H9 (cell line): Measurements from ENCODE around the gene GPATCH3. TPM values are rescaled to one million over a fixed set of nuclear protein-coding genes. Genes with fewer than 3 reads are reported as not detected.

Experiments
- DNase-seq: peaks from one replicate; pipeline ENCODE4 v3.0.0-alpha.2; 2017
- H2AFZ ChIP-seq: one replicate; pipeline ENCODE4 v1.6.1; 2013; ENCODE audit warnings: mild to moderate bottlenecking, low read length, control low read depth, moderate library complexity
- H2AK5ac ChIP-seq: 2 replicates; pipeline ENCODE4 v1.6.1; 2013; ENCODE audit warnings: low read length, control low read depth, mixed read lengths; ENCODE audit not compliant: insufficient read length
- H2BK120ac ChIP-seq: one replicate; pipeline ENCODE4 v1.6.1; 2013; ENCODE audit warnings: low read depth, mild to moderate bottlenecking, low read length, control low read depth, inconsistent platforms; ENCODE audit not compliant: poor library complexity, severe bottlenecking
- H2BK12ac ChIP-seq: 2 replicates; pipeline ENCODE4 v1.6.1; 2013; ENCODE audit warnings: low read length, control low read depth, mixed read lengths, low read depth; ENCODE audit not compliant: insufficient read length
- H2BK15ac ChIP-seq: 2 replicates; pipeline ENCODE4 v1.6.1; 2013; ENCODE audit warnings: low read depth, low read length, control low read depth
- H2BK20ac ChIP-seq: one replicate; pipeline ENCODE4 v1.6.1; 2013; ENCODE audit warnings: low read depth, mild to moderate bottlenecking, low read length, control low read depth, inconsistent platforms; ENCODE audit not compliant: poor library complexity, severe bottlenecking
- H2BK5ac ChIP-seq: 2 replicates; pipeline ENCODE4 v1.6.1; 2013; ENCODE audit warnings: low read length, control low read depth, mixed read lengths; ENCODE audit not compliant: insufficient read length
- H3K14ac ChIP-seq: 2 replicates; pipeline ENCODE4 v1.6.1; 2013; ENCODE audit warnings: low read length, control low read depth; ENCODE audit not compliant: insufficient read depth
- H3K18ac ChIP-seq: 2 replicates; pipeline ENCODE4 v1.6.1; 2013; ENCODE audit warnings: low read depth, mild to moderate bottlenecking, mixed read lengths, low read length, control low read depth; ENCODE audit not compliant: insufficient read length
- H3K23ac ChIP-seq: 2 replicates; pipeline ENCODE4 v1.6.1; 2013; ENCODE audit warnings: low read length, control low read depth, mixed read lengths, low read depth; ENCODE audit not compliant: insufficient read length
- H3K23me2 ChIP-seq: 2 replicates; pipeline ENCODE4 v1.6.1; 2013; ENCODE audit warnings: low read depth, mild to moderate bottlenecking, mixed read lengths, low read length, control low read depth; ENCODE audit not compliant: insufficient read length, poor library complexity, severe bottlenecking
- H3K27ac ChIP-seq: 2 replicates; pipeline ENCODE4 v1.5.1; 2013; ENCODE audit warnings: low read length, control low read depth, mixed read lengths, low read depth; ENCODE audit not compliant: insufficient read length
- H3K27me3 ChIP-seq: 2 replicates; pipeline ENCODE4 v1.6.1; 2013; ENCODE audit warnings: low read length, control low read depth, inconsistent platforms; ENCODE audit not compliant: insufficient read depth
- H3K4ac ChIP-seq: 2 replicates; pipeline ENCODE4 v1.6.1; 2013; ENCODE audit warnings: low read depth, mild to moderate bottlenecking, control low read depth, inconsistent platforms, low read length, moderate library complexity
- H3K4me1 ChIP-seq: 2 replicates; pipeline ENCODE4 v1.6.1; 2013; ENCODE audit warnings: low read length, control low read depth, inconsistent platforms; ENCODE audit not compliant: insufficient read depth
- H3K4me2 ChIP-seq: 2 replicates; pipeline ENCODE4 v1.6.1; 2013; ENCODE audit warnings: low read length, control low read depth, mixed read lengths; ENCODE audit not compliant: insufficient read length, insufficient read depth
- H3K56ac ChIP-seq: 2 replicates; pipeline ENCODE4 v1.6.1; 2013; ENCODE audit warnings: low read depth, mild to moderate bottlenecking, mixed read lengths, low read length, control low read depth; ENCODE audit not compliant: insufficient read length
- H3K79me1 ChIP-seq: 2 replicates; pipeline ENCODE4 v1.6.1; 2013; ENCODE audit warnings: low read depth, mild to moderate bottlenecking, moderate library complexity, low read length, control low read depth, inconsistent platforms; ENCODE audit not compliant: insufficient read depth, poor library complexity, severe bottlenecking
- H3K79me2 ChIP-seq: 2 replicates; pipeline ENCODE4 v1.6.1; 2013; ENCODE audit warnings: low read length, control low read depth, inconsistent platforms; ENCODE audit not compliant: insufficient read depth
- H3K9ac ChIP-seq: 2 replicates; pipeline ENCODE4 v1.6.1; 2013; ENCODE audit warnings: low read length, control low read depth, mixed read lengths; ENCODE audit not compliant: insufficient read length; ENCODE audit errors: extremely low read depth
- H3K9me3 ChIP-seq: one replicate; pipeline ENCODE4 v1.6.1; 2013; ENCODE audit warnings: low read depth, low read length, inconsistent platforms; ENCODE audit not compliant: control insufficient read depth
- H3T11ph ChIP-seq: one replicate; pipeline ENCODE4 v1.6.1; 2013; ENCODE audit warnings: mild to moderate bottlenecking, low read length, control low read depth, inconsistent platforms
- H4K20me1 ChIP-seq: one replicate; pipeline ENCODE4 v1.6.1; 2013; ENCODE audit not compliant: control insufficient read depth, insufficient read length, insufficient read depth
- H4K5ac ChIP-seq: 2 replicates; pipeline ENCODE4 v1.6.1; 2013; ENCODE audit warnings: low read depth, mild to moderate bottlenecking, mixed read lengths, low read length, control low read depth; ENCODE audit not compliant: insufficient read length
- H4K8ac ChIP-seq: replicated peaks from 2 replicates; pipeline ENCODE4 v1.6.1; 2013; ENCODE audit warnings: low read length, control low read depth, mixed read lengths, low read depth; ENCODE audit not compliant: insufficient read length
- H4K91ac ChIP-seq: 2 replicates; pipeline ENCODE4 v1.6.1; 2013; ENCODE audit warnings: low read depth, mild to moderate bottlenecking, moderate library complexity, mixed read lengths, low read length, control low read depth; ENCODE audit not compliant: insufficient read length
- H3K27ac Mint-ChIP-seq, 3 experiments: 2 replicates in 2 of 3; 3 replicates in 1 of 3; pipeline ENCODE4 v1.8.0; 2020 to 2021; ENCODE audit warnings: mixed read lengths in 3 of 3, mild to moderate bottlenecking in 1 of 3, moderate library complexity in 1 of 3
- H3K27me3 Mint-ChIP-seq: 2 replicates; pipeline ENCODE4 v1.8.0; 2021; ENCODE audit warnings: low read depth, mild to moderate bottlenecking, moderate library complexity, mixed read lengths
- H3K36me3 Mint-ChIP-seq, 3 experiments: 2 replicates in 2 of 3; 3 replicates in 1 of 3; pipeline ENCODE4 v1.8.0; 2020 to 2021; ENCODE audit warnings: low read depth in 3 of 3, mixed read lengths in 3 of 3; ENCODE audit not compliant: insufficient read depth in 1 of 3
- H3K4me1 Mint-ChIP-seq, 2 experiments: 2 replicates each; pipeline ENCODE4 v1.8.0; 2020; ENCODE audit warnings: mixed read lengths in 2 of 2
- H3K4me3 Mint-ChIP-seq, 2 experiments: 2 replicates in 1 of 2; 3 replicates in 1 of 2; pipeline ENCODE4 v1.8.0; 2020 to 2021; ENCODE audit warnings: mild to moderate bottlenecking in 2 of 2, mixed read lengths in 2 of 2, moderate library complexity in 1 of 2
- H3K9me3 Mint-ChIP-seq, 2 experiments: 2 replicates in 1 of 2; 3 replicates in 1 of 2; pipeline ENCODE4 v1.8.0; 2020; ENCODE audit warnings: mild to moderate bottlenecking in 2 of 2, mixed read lengths in 2 of 2, moderate library complexity in 1 of 2
- WGBS: extraction: QIAGEN DNeasy Blood & Tissue Kit; methylation state at CpG from one replicate; pipeline ENCODE4 v1.1.7; 2013; ENCODE audit warnings: missing lambda C conversion rate, low lambda C conversion rate, mixed read lengths; ENCODE audit not compliant: insufficient read length; ENCODE audit errors: extremely low coverage; 5-methylcytosine and 5-hydroxymethylcytosine counted together
- total RNA-seq: library from RNA; stranded (reverse); gene quantifications from 2 replicates; pipeline ENCODE4 v1.2.1, GENCODE V29; 2021
- TF ChIP-seq, protein P1 (sequence below): fragments of 200-600 bp; sonication (generic); conservative IDR thresholded peaks from 3 replicates; pipeline ENCODE4 v1.8.0; 2021; ENCODE audit warnings: antibody characterized with exemption, mild to moderate bottlenecking

Gene GPATCH3
- total RNA-seq, 1 experiment from 2014 or later: 19.4 TPM

- Mint-ChIP-seq H3K27me3 (no peaks in the 10 kb centered on the region), H3K36me3 (peaks cover 43 to 65% (median 53%) of the 10 kb centered on the region in 3 experiments), H3K9me3 (no peaks in the 10 kb centered on the region; a peak in 1 of 5 replicates), H3K4me1 (peaks cover 0 to 4% of the 10 kb centered on the region in 2 experiments; a peak in 1 of 4 replicates), H3K4me3 (no peak overlapping the region), H3K27ac (no peak overlapping the region)
- no peak overlapping the region for H3K56ac ChIP-seq
- no peak overlapping the region for H4K8ac ChIP-seq
- no peak overlapping the region for H4K91ac ChIP-seq
- H3K9me3 ChIP-seq: no peaks in the 10 kb centered on the region
- no peaks in the 10 kb centered on the region for H4K20me1 ChIP-seq
- H2BK12ac ChIP-seq: no peak overlapping the region
- TF ChIP-seq, protein P1, sequence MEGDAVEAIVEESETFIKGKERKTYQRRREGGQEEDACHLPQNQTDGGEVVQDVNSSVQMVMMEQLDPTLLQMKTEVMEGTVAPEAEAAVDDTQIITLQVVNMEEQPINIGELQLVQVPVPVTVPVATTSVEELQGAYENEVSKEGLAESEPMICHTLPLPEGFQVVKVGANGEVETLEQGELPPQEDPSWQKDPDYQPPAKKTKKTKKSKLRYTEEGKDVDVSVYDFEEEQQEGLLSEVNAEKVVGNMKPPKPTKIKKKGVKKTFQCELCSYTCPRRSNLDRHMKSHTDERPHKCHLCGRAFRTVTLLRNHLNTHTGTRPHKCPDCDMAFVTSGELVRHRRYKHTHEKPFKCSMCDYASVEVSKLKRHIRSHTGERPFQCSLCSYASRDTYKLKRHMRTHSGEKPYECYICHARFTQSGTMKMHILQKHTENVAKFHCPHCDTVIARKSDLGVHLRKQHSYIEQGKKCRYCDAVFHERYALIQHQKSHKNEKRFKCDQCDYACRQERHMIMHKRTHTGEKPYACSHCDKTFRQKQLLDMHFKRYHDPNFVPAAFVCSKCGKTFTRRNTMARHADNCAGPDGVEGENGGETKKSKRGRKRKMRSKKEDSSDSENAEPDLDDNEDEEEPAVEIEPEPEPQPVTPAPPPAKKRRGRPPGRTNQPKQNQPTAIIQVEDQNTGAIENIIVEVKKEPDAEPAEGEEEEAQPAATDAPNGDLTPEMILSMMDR: no peak
- H2BK120ac ChIP-seq: no peak overlapping the region
- peaks cover 4% of the 10 kb centered on the region for H3K79me1 ChIP-seq
- H3K23me2 ChIP-seq: no peaks in the 10 kb centered on the region
- H2BK20ac ChIP-seq: no peak overlapping the region
- H2AK5ac ChIP-seq: no peak overlapping the region
- H3K14ac ChIP-seq: no peak overlapping the region
- H3K79me2 ChIP-seq: peaks cover 2% of the 10 kb centered on the region; the same call in 1 of the 2 replicates
- H2BK5ac ChIP-seq: no peak overlapping the region
- no peak overlapping the region for H2AFZ ChIP-seq
- H3K18ac ChIP-seq: no peak overlapping the region
- no peak overlapping the region for H3K4ac ChIP-seq
- H3K9ac ChIP-seq: no peak overlapping the region
- WGBS: no CpG with 5 or more reads among the region's 3 CpGs
- H3K4me1 ChIP-seq: no peaks in the 10 kb centered on the region
- H3T11ph ChIP-seq: no peak overlapping the region
- no peak overlapping the region for H3K27ac ChIP-seq
- H3K4me2 ChIP-seq: no peak overlapping the region
- no peak overlapping the region for H4K5ac ChIP-seq
- DNase-seq: no peak
- H3K23ac ChIP-seq: no peak overlapping the region
- no peak overlapping the region for H2BK15ac ChIP-seq
- no peaks in the 10 kb centered on the region for H3K27me3 ChIP-seq
These were observed 32.3 kb upstream of the GPATCH3 start for GRCh38 chr1:26932531-26932930.
